ENCODE data around the gene MACF1.
"Not testable (repeated sequence)": the region's sequence is repeated elsewhere in the genome, so short reads cannot be mapped to it uniquely, and the experiment has no call there.

Gene MACF1

GRCh38 chr1:39524171-39524570 lies 319.7 kb downstream of the MACF1 start:
- DNase-seq: no peak

- DNase-seq: no peak
These were observed 320.3 kb downstream of the MACF1 start for GRCh38 chr1:39524591-39525365.

GRCh38 chr1:39525366-39526165 lies 321.1 kb downstream of the MACF1 start:
- DNase-seq: no peak

GRCh38 chr1:39526466-39527189 lies 322.1 kb downstream of the MACF1 start:
- DNase-seq: no peak

GRCh38 chr1:39527190-39527579 lies 322.7 kb downstream of the MACF1 start:
- DNase-seq: not testable (repeated sequence)

- no peak for DNase-seq
These were observed 323.6 kb downstream of the MACF1 start for GRCh38 chr1:39528082-39528481.

GRCh38 chr1:39529901-39530535 lies 325.5 kb downstream of the MACF1 start:
- no peak for DNase-seq

- DNase-seq: no peak
These were observed 327.0 kb downstream of the MACF1 start for GRCh38 chr1:39531526-39531925.

- DNase-seq: no peak
These were observed 328.9 kb downstream of the MACF1 start for GRCh38 chr1:39533442-39533841.
